IMR-90 (cell line): Measurements from ENCODE around the gene RPS19. TPM values are rescaled to one million over a fixed set of nuclear protein-coding genes. Genes with fewer than 3 reads are reported as not detected.

Source experiments
- ATAC-seq: fragments of 200-7000 bp; cut with Tn5 transposase; 2 replicates; pipeline ENCODE4 v1.9.1; 2020; ENCODE audit warnings: low read depth, mild to moderate bottlenecking, moderate library complexity
- BruUV-seq: library from RNA; stranded (reverse); fragments of 400-500 nt; replicated peaks from 2 replicates; lab custom pipeline; 2021; lab: Mats Ljungman, UMichigan
- CTCF ChIA-PET: fragments of 300-600 bp; formaldehyde crosslinking; extraction: SDS; loops from one replicate; lab custom pipeline; 2021; ENCODE audit warnings: antibody characterized with exemption; lab: Yijun Ruan, JAX
- POLR2A ChIA-PET: fragments of 300-600 bp; sonication (Branson Sonifier 250); formaldehyde crosslinking; loops from one replicate; lab custom pipeline; 2022; ENCODE audit warnings: antibody characterized with exemption; ENCODE audit not compliant: unreplicated experiment; lab: Charles Lee
- DNase-seq: peaks from one replicate; pipeline ENCODE4 v3.0.0; 2013
- H2AFZ ChIP-seq: replicated peaks from 2 replicates; pipeline ENCODE3; 2013; ENCODE audit warnings: low read length, mild to moderate bottlenecking; ENCODE audit not compliant: poor library complexity
- H2AK5ac ChIP-seq: 2 replicates; pipeline ENCODE4 v1.6.1; 2013; ENCODE audit warnings: low read depth, low read length, inconsistent platforms
- H2AK9ac ChIP-seq: replicated peaks from 2 replicates; pipeline ENCODE3; 2013; ENCODE audit warnings: mild to moderate bottlenecking, low read depth, low read length, moderate library complexity; ENCODE audit not compliant: poor library complexity
- H2BK120ac ChIP-seq: 2 replicates; pipeline ENCODE4 v1.6.1; 2013; ENCODE audit warnings: low read depth, low read length, inconsistent platforms
- H2BK15ac ChIP-seq: 3 replicates; pipeline ENCODE4 v1.6.1; 2013; ENCODE audit warnings: low read depth, low read length, inconsistent platforms
- H2BK20ac ChIP-seq: 2 replicates; pipeline ENCODE4 v1.6.1; 2013; ENCODE audit warnings: low read depth, mild to moderate bottlenecking, inconsistent platforms, low read length, moderate library complexity
- H2BK5ac ChIP-seq: 2 replicates; pipeline ENCODE4 v1.6.1; 2013; ENCODE audit warnings: mild to moderate bottlenecking, low read depth, low read length, inconsistent platforms; ENCODE audit not compliant: poor library complexity, severe bottlenecking
- H3K14ac ChIP-seq: replicated peaks from 2 replicates; pipeline ENCODE4 v1.6.1; 2013; ENCODE audit warnings: low read depth, low read length, inconsistent platforms
- H3K18ac ChIP-seq: 2 replicates; pipeline ENCODE4 v1.6.1; 2013; ENCODE audit warnings: low read depth, low read length, control low read depth
- H3K23ac ChIP-seq: 2 replicates; pipeline ENCODE4 v1.6.1; 2013; ENCODE audit warnings: low read depth, low read length, inconsistent platforms
- H3K27ac ChIP-seq: 2 replicates; pipeline ENCODE4 v1.5.1; 2013; ENCODE audit warnings: mild to moderate bottlenecking, control low read depth, low read length; ENCODE audit not compliant: insufficient read depth
- H3K27me3 ChIP-seq: 2 replicates; pipeline ENCODE4 v1.6.1; 2013; ENCODE audit warnings: low read length; ENCODE audit not compliant: control insufficient read depth, insufficient read depth
- H3K36me3 ChIP-seq: 2 replicates; pipeline ENCODE4 v1.6.1; 2013; ENCODE audit warnings: low read length, mixed read lengths; ENCODE audit not compliant: control insufficient read depth, insufficient read depth
- H3K4ac ChIP-seq: 2 replicates; pipeline ENCODE4 v1.6.1; 2013; ENCODE audit warnings: low read depth, low read length, inconsistent platforms
- H3K4me1 ChIP-seq: 2 replicates; pipeline ENCODE4 v1.6.1; 2013; ENCODE audit warnings: low read length, mixed read lengths; ENCODE audit not compliant: control insufficient read depth, insufficient read depth
- H3K4me2 ChIP-seq: 2 replicates; pipeline ENCODE4 v1.6.1; 2013; ENCODE audit warnings: low read depth, mild to moderate bottlenecking, control low read depth, low read length, moderate library complexity
- H3K4me3 ChIP-seq: 2 replicates; pipeline ENCODE4 v1.5.1; 2013; ENCODE audit warnings: low read depth, mild to moderate bottlenecking, control low read depth, low read length, moderate library complexity; ENCODE audit not compliant: insufficient read depth
- H3K56ac ChIP-seq: 2 replicates; pipeline ENCODE4 v1.6.1; 2013; ENCODE audit warnings: low read length, inconsistent platforms; ENCODE audit not compliant: insufficient read depth; ENCODE audit errors: extremely low read depth
- H3K79me1 ChIP-seq, 2 experiments: 2 replicates each; pipeline ENCODE4 v1.6.1; 2013; ENCODE audit warnings: low read length in 2 of 2, inconsistent platforms in 1 of 2, low read depth in 1 of 2
- H3K9ac ChIP-seq: 2 replicates; pipeline ENCODE4 v1.6.1; 2013; ENCODE audit warnings: low read depth, low read length, control low read depth
- H3K9me1 ChIP-seq: 2 replicates; pipeline ENCODE4 v1.6.1; 2013; ENCODE audit warnings: low read length, inconsistent platforms; ENCODE audit not compliant: insufficient read depth
- H3K9me3 ChIP-seq: 2 replicates; pipeline ENCODE4 v1.6.1; 2013; ENCODE audit warnings: low read length; ENCODE audit not compliant: control insufficient read depth, insufficient read depth
- H4K20me1 ChIP-seq: 2 replicates; pipeline ENCODE4 v1.6.1; 2013; ENCODE audit warnings: low read length, inconsistent platforms; ENCODE audit not compliant: insufficient read depth
- H4K5ac ChIP-seq: 2 replicates; pipeline ENCODE4 v1.6.1; 2013; ENCODE audit warnings: mild to moderate bottlenecking, low read depth, low read length, control low read depth
- H4K8ac ChIP-seq, 2 experiments: 2 replicates each; pipeline ENCODE4 v1.6.1; 2013; ENCODE audit warnings: low read depth in 2 of 2, low read length in 2 of 2, control low read depth in 1 of 2, inconsistent platforms in 1 of 2
- H4K91ac ChIP-seq: 2 replicates; pipeline ENCODE4 v1.6.1; 2013; ENCODE audit warnings: low read depth, low read length, inconsistent platforms; ENCODE audit not compliant: insufficient read depth
- CHD1 ChIP-seq: IDR thresholded peaks from 2 replicates; pipeline ENCODE4 v1.6.1; 2012; ENCODE audit warnings: low read depth, low read length, improper control_type of control experiment
- MAFK ChIP-seq: IDR thresholded peaks from 2 replicates; pipeline ENCODE4 v1.6.1; 2012; ENCODE audit warnings: low read depth, low read length, improper control_type of control experiment
- MAZ ChIP-seq: IDR thresholded peaks from 2 replicates; pipeline ENCODE4 v1.6.1; 2012; ENCODE audit warnings: low read depth, mild to moderate bottlenecking, low read length, improper control_type of control experiment, moderate library complexity, borderline replicate concordance
- MXI1 ChIP-seq: IDR thresholded peaks from 2 replicates; pipeline ENCODE4 v1.6.1; 2012; ENCODE audit warnings: low read depth, mild to moderate bottlenecking, low read length, moderate library complexity, borderline replicate concordance
- NFE2L2 ChIP-seq: fragments of 150-350 bp; IDR thresholded peaks from 2 replicates; pipeline ENCODE4 v1.6.1; 2016; ENCODE audit warnings: low read depth, mild to moderate bottlenecking, low read length
- POLR2A ChIP-seq: IDR thresholded peaks from 2 replicates; pipeline ENCODE4 v1.6.1; 2012; ENCODE audit warnings: mild to moderate bottlenecking, low read depth, low read length
- RCOR1 ChIP-seq: IDR thresholded peaks from 2 replicates; pipeline ENCODE4 v1.6.1; 2012; ENCODE audit warnings: mild to moderate bottlenecking, low read length, improper control_type of control experiment; ENCODE audit not compliant: insufficient replicate concordance
- SMC3 ChIP-seq: fragments of 150-350 bp; IDR thresholded peaks from 2 replicates; pipeline ENCODE4 v1.6.1; 2016; ENCODE audit warnings: low read depth, mild to moderate bottlenecking, antibody characterized with exemption, low read length, moderate library complexity
- WGBS, 2 experiments: methylation state at CpG; one replicate each; pipeline versions ENCODE4 v1.1.5 to v1.1.7; 2013; ENCODE audit warnings: missing lambda C conversion rate in 2 of 2; ENCODE audit not compliant: insufficient read length in 1 of 2; ENCODE audit errors: extremely low coverage in 2 of 2; 5-methylcytosine and 5-hydroxymethylcytosine counted together
- dilution Hi-C: fragments of 300-500 bp; cut with HindIII; formaldehyde crosslinking; loops from one replicate; pipeline ENCODE4 v1.14.3; 2018; ENCODE audit warnings: low sequenced_read_pairs; ENCODE audit not compliant: unreplicated experiment
- in situ Hi-C: fragments of 300-500 bp; cut with MboI; formaldehyde crosslinking; loops from 3 replicates; pipeline ENCODE4 v1.14.3; 2019; ENCODE audit warnings: low sequenced_read_pairs, inconsistent platforms, mixed read lengths
- intact Hi-C: fragments of 100-400 bp; cut with micrococcal nuclease; formaldehyde crosslinking; loops from 2 replicates; pipeline ENCODE4 v1.10.0; 2022
- polyA plus RNA-seq, 3 experiments: library from polyadenylated mRNA; depleted of rRNA; stranded (reverse); fragments of >200 nt; gene quantifications; 2 replicates each; pipeline ENCODE4 v1.2.3, GENCODE V29; 2012; ENCODE audit warnings: low replicate concordance in 1 of 3
- total RNA-seq: library from RNA; depleted of rRNA; stranded (reverse); fragments of >200 nt; gene quantifications from 2 replicates; pipeline ENCODE4 v1.2.3, GENCODE V29; 2012
- TF ChIP-seq, protein P1 (sequence below): conservative IDR thresholded peaks from 2 replicates; pipeline ENCODE4 v1.5.1; 2012; ENCODE audit warnings: mild to moderate bottlenecking, low read depth, low read length, improper control_type of control experiment

The RPS19 gene
- total and polyA plus RNA-seq, 2 of the 4 experiments (the other 2 are of a cell fraction): 230 to 3,988 TPM

DNA sequence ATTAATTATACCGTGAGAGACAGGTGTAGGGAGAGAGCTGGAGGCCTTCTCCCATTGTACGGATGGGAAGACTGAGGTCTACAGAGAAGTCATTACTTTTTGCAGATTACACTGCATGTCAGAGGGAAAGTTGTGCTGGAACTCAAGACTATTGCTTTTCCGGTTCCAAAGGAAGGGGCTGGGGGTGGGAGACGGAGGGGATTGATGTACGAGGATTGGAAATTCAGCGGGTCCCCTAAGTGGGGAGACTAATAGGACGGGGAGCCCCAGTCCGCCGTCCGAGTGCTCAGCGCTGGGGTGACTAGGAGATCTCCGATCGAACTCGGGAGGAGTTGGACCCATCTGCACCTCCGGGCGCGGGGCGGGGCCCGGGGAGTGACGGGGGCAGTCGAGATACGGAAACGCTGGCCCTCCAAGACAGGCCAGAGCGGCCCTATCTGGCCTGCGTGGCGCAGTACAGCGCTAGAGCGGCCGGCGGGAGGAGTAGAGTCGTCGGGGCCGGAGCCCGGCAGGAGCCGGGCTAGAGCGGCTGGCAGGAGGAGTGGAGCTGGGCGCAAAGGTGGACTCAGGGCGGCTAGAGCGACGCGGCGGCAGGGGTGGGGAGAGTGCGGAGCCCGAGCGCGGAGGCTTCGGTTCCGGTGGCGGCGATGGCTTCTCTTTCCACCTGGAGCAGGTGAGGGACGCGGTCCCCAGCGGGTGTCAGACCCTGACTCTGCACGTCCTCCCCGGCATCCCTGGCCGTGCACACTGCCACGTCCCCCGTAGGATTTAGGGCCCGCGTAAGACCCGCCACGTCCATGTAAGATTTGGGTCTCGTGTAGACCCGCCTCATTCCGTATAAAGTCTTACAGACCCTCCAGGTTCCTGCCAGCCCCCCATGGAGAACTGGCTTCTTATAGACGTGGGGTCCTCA lies 24.0 kb downstream of the RPS19 start:
- no peak overlapping the region for H2BK5ac ChIP-seq
- no peak overlapping the region for H2BK20ac ChIP-seq
- H4K8ac ChIP-seq: peak overlapping the region; percentile 94 to 98
- H3K9ac ChIP-seq: peak overlapping the region; percentile 93
- H3K18ac ChIP-seq: no peak overlapping the region
- peaks cover 14% of the 10 kb centered on the region for H3K9me1 ChIP-seq
- no peak overlapping the region for H2BK15ac ChIP-seq
- peak overlapping the region; percentile 69 for H4K91ac ChIP-seq
- H3K14ac ChIP-seq: peak overlapping the region; percentile 77
- H2AK5ac ChIP-seq: peak overlapping the region; percentile 94
- peak overlapping the region; percentile 95 for H3K4me3 ChIP-seq
- H4K5ac ChIP-seq: peak overlapping the region; percentile 70
- DNase-seq: peak; percentile 96
- peak overlapping the region; percentile 75 for H3K4ac ChIP-seq
- CTCF ChIA-PET: interaction anchor here (0.6 kb wide), 1 partner anchor 739 kb away, joined by 3 read pairs; no protein-coding TSS in a partner anchor
- no peak overlapping the region for H2BK120ac ChIP-seq
- H3K36me3 ChIP-seq: peaks cover 9% of the 10 kb centered on the region; the same call in 1 of the 2 replicates
- in situ Hi-C loops: loop anchor here (5.0 kb wide), 1 partner anchor 63 kb away; no protein-coding TSS in a partner anchor
- peak overlapping the region; percentile 73 for H3K23ac ChIP-seq
- ATAC-seq: peak; percentile 97
- peak overlapping the region; percentile 89 for H2AFZ ChIP-seq
- peak overlapping the region; percentile 67 for H3K27ac ChIP-seq
- POLR2A ChIA-PET: no interaction called here
- peak overlapping the region; percentile 94 for H3K4me2 ChIP-seq
- H3K56ac ChIP-seq: peak overlapping the region; percentile 83
- TF ChIP-seq, protein P1, sequence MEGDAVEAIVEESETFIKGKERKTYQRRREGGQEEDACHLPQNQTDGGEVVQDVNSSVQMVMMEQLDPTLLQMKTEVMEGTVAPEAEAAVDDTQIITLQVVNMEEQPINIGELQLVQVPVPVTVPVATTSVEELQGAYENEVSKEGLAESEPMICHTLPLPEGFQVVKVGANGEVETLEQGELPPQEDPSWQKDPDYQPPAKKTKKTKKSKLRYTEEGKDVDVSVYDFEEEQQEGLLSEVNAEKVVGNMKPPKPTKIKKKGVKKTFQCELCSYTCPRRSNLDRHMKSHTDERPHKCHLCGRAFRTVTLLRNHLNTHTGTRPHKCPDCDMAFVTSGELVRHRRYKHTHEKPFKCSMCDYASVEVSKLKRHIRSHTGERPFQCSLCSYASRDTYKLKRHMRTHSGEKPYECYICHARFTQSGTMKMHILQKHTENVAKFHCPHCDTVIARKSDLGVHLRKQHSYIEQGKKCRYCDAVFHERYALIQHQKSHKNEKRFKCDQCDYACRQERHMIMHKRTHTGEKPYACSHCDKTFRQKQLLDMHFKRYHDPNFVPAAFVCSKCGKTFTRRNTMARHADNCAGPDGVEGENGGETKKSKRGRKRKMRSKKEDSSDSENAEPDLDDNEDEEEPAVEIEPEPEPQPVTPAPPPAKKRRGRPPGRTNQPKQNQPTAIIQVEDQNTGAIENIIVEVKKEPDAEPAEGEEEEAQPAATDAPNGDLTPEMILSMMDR: peak; percentile 23; the same call in 1 of the 2 replicates
- no peak for TF ChIP-seq MAFK
- no peak for TF ChIP-seq CHD1
- TF ChIP-seq RCOR1: peak; percentile 95
- peak; percentile 99 for TF ChIP-seq MAZ
- TF ChIP-seq NFE2L2: no peak
- peak; percentile 69 for TF ChIP-seq MXI1
- TF ChIP-seq SMC3: no peak
- peak; percentile 77 for TF ChIP-seq POLR2A
- dilution Hi-C loops: no loop called here
- 1% methylated on average over 30 of the region's 66 CpGs; no CpG with 5 or more reads in 1 of the 2 experiments for WGBS, 2 experiments
- peaks cover 8% of the 10 kb centered on the region for H3K4me1 ChIP-seq
- BruUV-seq: TSS peak; percentile 39
- peaks cover 32 to 54% of the 10 kb centered on the region in 2 experiments for H3K79me1 ChIP-seq
- intact Hi-C loops: loop anchor here (5.0 to 10.0 kb wide), 2 partner anchors 48 to 151 kb away; no protein-coding TSS in a partner anchor
- peak overlapping the region; percentile 99 for H2AK9ac ChIP-seq
- H3K27me3 ChIP-seq: no peaks in the 10 kb centered on the region
- H4K20me1 ChIP-seq: peaks cover 25% of the 10 kb centered on the region; the same call in 1 of the 2 replicates
- H3K9me3 ChIP-seq: no peaks in the 10 kb centered on the region
